ENCODE results near the gene GALNT1. TPM values are rescaled to one million over a fixed set of nuclear protein-coding genes. Genes with fewer than 3 reads are reported as not detected.

Gene GALNT1
- total and polyA plus RNA-seq, 9 donors = 20.0 to 60.2 (median 40.4) TPM

- H3K36me3 ChIP-seq = no peaks in the 10 kb centered on the region
- DNase-seq = no peak
- WGBS, 3 donors = 96 to 100% (median 100%) methylated on average over 1 of the region's 1 CpG
- no peak overlapping the region for H3K27ac ChIP-seq
- no peaks in the 10 kb centered on the region for H3K9me3 ChIP-seq
- no peak overlapping the region for H3K4me3 ChIP-seq
- TF ChIP-seq POLR2A (IDR thresholded peaks at IDR 0.05) = no peak
- intact Hi-C loops (cut with DNase I) = no loop called here
- no peaks in the 10 kb centered on the region for H3K27me3 ChIP-seq
- no peaks in the 10 kb centered on the region for H3K4me1 ChIP-seq (ENCODE audit: insufficient read depth)
Measured at GRCh38 chr18:35695384-35695783, 113.8 kb downstream of the GALNT1 start.

GRCh38 chr18:35695803-35696202 is 114.3 kb downstream of the GALNT1 start:
- Histone ChIP-seq H3K4me3 (no peak overlapping the region), H3K36me3 (no peaks in the 10 kb centered on the region), H3K9me3 (no peaks in the 10 kb centered on the region), H3K27me3 (no peaks in the 10 kb centered on the region), H3K4me1 (ENCODE audit: insufficient read depth) (no peaks in the 10 kb centered on the region), H3K27ac (no peak overlapping the region)
- WGBS, 3 donors = 75 to 95% (median 95%) methylated on average over 8 of the region's 8 CpGs
- intact Hi-C loops (cut with DNase I) = no loop called here
- TF ChIP-seq POLR2A (IDR thresholded peaks at IDR 0.05) = no peak
- no peak for TF ChIP-seq CTCF (IDR thresholded peaks at IDR 0.05)
- TF ChIP-seq EP300 (IDR thresholded peaks at IDR 0.05) = no peak
- DNase-seq = no peak

GRCh38 chr18:35696307-35696706 is 114.8 kb downstream of the GALNT1 start:
- intact Hi-C loops (cut with DNase I) = no loop called here
- Histone ChIP-seq H3K4me1 (ENCODE audit: insufficient read depth) (no peaks in the 10 kb centered on the region), H3K27me3 (no peaks in the 10 kb centered on the region), H3K4me3 (no peak overlapping the region), H3K9me3 (no peaks in the 10 kb centered on the region), H3K27ac (no peak overlapping the region), H3K36me3 (no peaks in the 10 kb centered on the region)
- TF ChIP-seq CTCF (IDR thresholded peaks at IDR 0.05) (no peak), EP300 (IDR thresholded peaks at IDR 0.05) (no peak), POLR2A (IDR thresholded peaks at IDR 0.05) (no peak)
- WGBS, 3 donors = 48 to 68% (median 59%) methylated on average over 3 of the region's 3 CpGs
- DNase-seq = no peak

GRCh38 chr18:35697869-35698268 is 116.3 kb downstream of the GALNT1 start:
- intact Hi-C loops (cut with DNase I) = no loop called here
- H3K9me3 ChIP-seq = no peaks in the 10 kb centered on the region
- TF ChIP-seq EP300 (IDR thresholded peaks at IDR 0.05) (no peak), POLR2A (IDR thresholded peaks at IDR 0.05) (no peak), CTCF (IDR thresholded peaks at IDR 0.05) (no peak)
- no peak overlapping the region for H3K4me3 ChIP-seq
- H3K4me1 ChIP-seq (ENCODE audit: insufficient read depth) = no peaks in the 10 kb centered on the region
- H3K27ac ChIP-seq = no peak overlapping the region
- no peaks in the 10 kb centered on the region for H3K36me3 ChIP-seq
- DNase-seq = no peak
- WGBS, 3 donors = 87 to 97% (median 94%) methylated on average over 7 of the region's 7 CpGs
- no peaks in the 10 kb centered on the region for H3K27me3 ChIP-seq

GRCh38 chr18:35703043-35703688 is 121.6 kb downstream of the GALNT1 start:
- DNase-seq = no peak
- H3K4me1 ChIP-seq (ENCODE audit: insufficient read depth) = no peaks in the 10 kb centered on the region
- H3K27me3 ChIP-seq = no peaks in the 10 kb centered on the region
- TF ChIP-seq POLR2A (IDR thresholded peaks at IDR 0.05) = no peak
- TF ChIP-seq EP300 (IDR thresholded peaks at IDR 0.05) = no peak
- TF ChIP-seq CTCF (IDR thresholded peaks at IDR 0.05) = no peak
- intact Hi-C loops (cut with DNase I) = no loop called here
- H3K4me3 ChIP-seq = no peak overlapping the region
- no peaks in the 10 kb centered on the region for H3K36me3 ChIP-seq
- H3K27ac ChIP-seq = no peak overlapping the region
- no peaks in the 10 kb centered on the region for H3K9me3 ChIP-seq
